AG09309 (cell line): ENCODE measurements around the gene NCAM1.

Source experiments
- DNase-seq: peaks from one replicate; pipeline ENCODE4 v3.0.0-alpha.2; 2010; ENCODE audit warnings: low read depth
- H3K4me3 ChIP-seq: 2 replicates; pipeline ENCODE4 v1.5.1; 2011; ENCODE audit warnings: mild to moderate bottlenecking, low read depth, low read length, moderate library complexity; ENCODE audit not compliant: control insufficient read depth
- CTCF ChIP-seq: IDR thresholded peaks from 2 replicates; pipeline ENCODE4 v1.5.1; 2011; ENCODE audit warnings: mild to moderate bottlenecking, low read depth, low read length, inconsistent platforms; ENCODE audit not compliant: insufficient read depth, control insufficient read depth; ENCODE audit errors: missing control alignments

Gene NCAM1

GRCh38 chr11:113202431-113202830 is 241.2 kb downstream of the NCAM1 start:
- no peak overlapping the region for H3K4me3 ChIP-seq
- TF ChIP-seq CTCF, result no peak
- no peak for DNase-seq

GRCh38 chr11:113203141-113203753 is 242.0 kb downstream of the NCAM1 start:
- H3K4me3 ChIP-seq, result no peak overlapping the region
- DNase-seq, result no peak
- no peak for TF ChIP-seq CTCF

GRCh38 chr11:113204280-113204679 is 243.1 kb downstream of the NCAM1 start:
- TF ChIP-seq CTCF, result no peak
- DNase-seq, result no peak
- no peak overlapping the region for H3K4me3 ChIP-seq

GRCh38 chr11:113213549-113213948 is 252.3 kb downstream of the NCAM1 start:
- DNase-seq, result no peak
- TF ChIP-seq CTCF, result no peak
- no peak overlapping the region for H3K4me3 ChIP-seq

GRCh38 chr11:113222241-113222640 is 261.0 kb downstream of the NCAM1 start:
- H3K4me3 ChIP-seq, result no peak overlapping the region
- TF ChIP-seq CTCF, result no peak
- DNase-seq, result no peak

GRCh38 chr11:113234888-113235287 is 273.7 kb downstream of the NCAM1 start:
- no peak for DNase-seq
- TF ChIP-seq CTCF, result no peak
- no peak overlapping the region for H3K4me3 ChIP-seq

GRCh38 chr11:113237261-113237660 is 276.0 kb downstream of the NCAM1 start:
- H3K4me3 ChIP-seq, result no peak overlapping the region
- DNase-seq, result no peak
- no peak for TF ChIP-seq CTCF
